HEK293 (cell line): Measurements from ENCODE around the gene ACTR6.

Experiments
- EGR2 ChIP-seq: fragments of 450-650 bp; formaldehyde crosslinking; IDR thresholded peaks from 2 replicates; pipeline ENCODE4 v1.5.1; 2016; ENCODE audit warnings: low read depth, missing biosample characterization, missing genetic modification characterization
- GFI1B ChIP-seq: fragments of 450-650 bp; formaldehyde crosslinking; IDR thresholded peaks from 2 replicates; pipeline ENCODE4 v1.5.1; 2016; ENCODE audit warnings: missing biosample characterization, missing genetic modification characterization
- GLIS1 ChIP-seq: fragments of 450-650 bp; formaldehyde crosslinking; IDR thresholded peaks from 2 replicates; pipeline ENCODE4 v1.5.1; 2016; ENCODE audit warnings: missing biosample characterization, missing genetic modification characterization
- GLIS2 ChIP-seq: fragments of 450-650 bp; formaldehyde crosslinking; IDR thresholded peaks from 2 replicates; pipeline ENCODE4 v1.5.1; 2016; ENCODE audit warnings: missing biosample characterization, missing genetic modification characterization
- HIC1 ChIP-seq: fragments of 450-650 bp; formaldehyde crosslinking; IDR thresholded peaks from 2 replicates; pipeline ENCODE4 v1.5.1; 2016; ENCODE audit warnings: missing biosample characterization, missing genetic modification characterization
- KLF17 ChIP-seq: fragments of 450-650 bp; formaldehyde crosslinking; IDR thresholded peaks from 2 replicates; pipeline ENCODE4 v1.5.1; 2016; ENCODE audit warnings: missing biosample characterization, missing genetic modification characterization
- PRDM1 ChIP-seq: fragments of 450-650 bp; formaldehyde crosslinking; IDR thresholded peaks from 2 replicates; pipeline ENCODE4; 2016; ENCODE audit warnings: missing biosample characterization, missing genetic modification characterization
- ZBTB11 ChIP-seq: fragments of 450-650 bp; formaldehyde crosslinking; conservative IDR thresholded peaks from 2 replicates; pipeline ENCODE4 v1.5.1; 2016; ENCODE audit warnings: low read depth, missing biosample characterization, missing genetic modification characterization
- ZBTB49 ChIP-seq: fragments of 450-650 bp; formaldehyde crosslinking; IDR thresholded peaks from 2 replicates; pipeline ENCODE4 v1.5.1; 2016; ENCODE audit warnings: missing biosample characterization, missing genetic modification characterization, low read depth
- ZBTB8A ChIP-seq: fragments of 450-650 bp; formaldehyde crosslinking; IDR thresholded peaks from 2 replicates; pipeline ENCODE4 v1.5.1; 2016; ENCODE audit warnings: missing biosample characterization, missing genetic modification characterization
- ZNF19 ChIP-seq: fragments of 450-650 bp; formaldehyde crosslinking; IDR thresholded peaks from 2 replicates; pipeline ENCODE4; 2016; ENCODE audit warnings: missing biosample characterization, missing genetic modification characterization, low read depth
- ZNF202 ChIP-seq: fragments of 450-650 bp; formaldehyde crosslinking; IDR thresholded peaks from 2 replicates; pipeline ENCODE4 v1.5.1; 2016; ENCODE audit warnings: missing biosample characterization, missing genetic modification characterization, borderline replicate concordance
- ZNF223 ChIP-seq: fragments of 450-650 bp; formaldehyde crosslinking; IDR thresholded peaks from 2 replicates; pipeline ENCODE4 v1.5.1; 2016; ENCODE audit warnings: missing biosample characterization, missing genetic modification characterization
- ZNF23 ChIP-seq: fragments of 450-650 bp; formaldehyde crosslinking; IDR thresholded peaks from 2 replicates; pipeline ENCODE4 v1.5.1; 2016; ENCODE audit warnings: missing biosample characterization, missing genetic modification characterization, borderline replicate concordance
- ZNF239 ChIP-seq: fragments of 450-650 bp; formaldehyde crosslinking; IDR thresholded peaks from 2 replicates; pipeline ENCODE4 v1.5.1; 2016; ENCODE audit warnings: missing biosample characterization, missing genetic modification characterization
- ZNF335 ChIP-seq: fragments of 450-650 bp; formaldehyde crosslinking; conservative IDR thresholded peaks from 2 replicates; pipeline ENCODE4 v1.5.1; 2016; ENCODE audit warnings: missing biosample characterization, missing genetic modification characterization
- ZNF341 ChIP-seq: fragments of 450-650 bp; formaldehyde crosslinking; IDR thresholded peaks from 2 replicates; pipeline ENCODE4; 2016; ENCODE audit warnings: low read depth, missing biosample characterization, missing genetic modification characterization
- ZNF354C ChIP-seq: fragments of 450-650 bp; formaldehyde crosslinking; IDR thresholded peaks from 2 replicates; pipeline ENCODE4 v1.5.1; 2016; ENCODE audit warnings: missing biosample characterization, missing genetic modification characterization, low read depth, borderline replicate concordance
- ZNF423 ChIP-seq: fragments of 450-650 bp; formaldehyde crosslinking; IDR thresholded peaks from 2 replicates; pipeline ENCODE4 v1.5.1; 2016; ENCODE audit warnings: missing biosample characterization, missing genetic modification characterization
- ZNF426 ChIP-seq: fragments of 450-650 bp; formaldehyde crosslinking; IDR thresholded peaks from 2 replicates; pipeline ENCODE4 v1.5.1; 2017; ENCODE audit warnings: missing biosample characterization, missing genetic modification characterization, mild to moderate bottlenecking, inconsistent platforms, moderate library complexity
- ZNF510 ChIP-seq: fragments of 450-650 bp; formaldehyde crosslinking; IDR thresholded peaks from 2 replicates; pipeline ENCODE4 v1.5.1; 2018; ENCODE audit warnings: mild to moderate bottlenecking, missing genetic modification characterization, missing biosample characterization; ENCODE audit not compliant: insufficient replicate concordance
- ZNF571 ChIP-seq: fragments of 450-650 bp; formaldehyde crosslinking; IDR thresholded peaks from 2 replicates; pipeline ENCODE4 v1.5.0; 2017; ENCODE audit warnings: missing biosample characterization, missing genetic modification characterization
- ZNF600 ChIP-seq: fragments of 450-650 bp; formaldehyde crosslinking; IDR thresholded peaks from 2 replicates; pipeline ENCODE4 v1.5.1; 2016; ENCODE audit warnings: missing biosample characterization, missing genetic modification characterization
- ZNF621 ChIP-seq: fragments of 450-650 bp; formaldehyde crosslinking; IDR thresholded peaks from 2 replicates; pipeline ENCODE4 v1.5.1; 2017; ENCODE audit warnings: missing biosample characterization, missing genetic modification characterization
- ZNF624 ChIP-seq: fragments of 450-650 bp; formaldehyde crosslinking; IDR thresholded peaks from 2 replicates; pipeline ENCODE4 v1.5.1; 2017; ENCODE audit warnings: missing biosample characterization, missing genetic modification characterization
- ZNF645 ChIP-seq: fragments of 450-650 bp; formaldehyde crosslinking; IDR thresholded peaks from 2 replicates; pipeline ENCODE4; 2016; ENCODE audit warnings: missing biosample characterization, missing genetic modification characterization
- ZNF658 ChIP-seq: fragments of 450-650 bp; formaldehyde crosslinking; IDR thresholded peaks from 2 replicates; pipeline ENCODE4; 2016; ENCODE audit warnings: missing biosample characterization, missing genetic modification characterization
- ZNF664 ChIP-seq: fragments of 450-650 bp; formaldehyde crosslinking; IDR thresholded peaks from 2 replicates; pipeline ENCODE4 v1.5.1; 2016; ENCODE audit warnings: missing biosample characterization, missing genetic modification characterization
- ZNF670 ChIP-seq: fragments of 450-650 bp; formaldehyde crosslinking; IDR thresholded peaks from 2 replicates; pipeline ENCODE4 v1.5.1; 2016; ENCODE audit warnings: missing biosample characterization, missing genetic modification characterization, low read depth
- ZNF776 ChIP-seq: fragments of 450-650 bp; formaldehyde crosslinking; IDR thresholded peaks from 2 replicates; pipeline ENCODE4 v1.5.0; 2017; ENCODE audit warnings: missing biosample characterization, missing genetic modification characterization, borderline replicate concordance

ACTR6 gene

GRCh38 chr12:100266835-100267602 lies 66.4 kb downstream of the ACTR6 start, which contains the start of the genes DEPDC4 and SCYL2 (continued):
- 0 out of 2 replicates have a peak, but pooled peaks have one; percentile 37 for TF ChIP-seq KLF17 (tag by site-specific recombination)
- no peak for TF ChIP-seq ZNF776 (tag by site-specific recombination)
- no peak for TF ChIP-seq ZNF571
- TF ChIP-seq ZBTB11 (tag by site-specific recombination), result peak; percentile 84
- no peak for TF ChIP-seq ZNF621 (tag by site-specific recombination)
- peak; percentile 100 for TF ChIP-seq ZNF600 (tag by site-specific recombination)
- TF ChIP-seq ZBTB49 (tag by site-specific recombination), result no peak
- TF ChIP-seq ZBTB8A (tag by site-specific recombination), result no peak; the same call in 1 of the 2 replicates
- no peak for TF ChIP-seq ZNF354C (tag by site-specific recombination)
- TF ChIP-seq ZNF239 (tag by site-specific recombination), result no peak
- no peak for TF ChIP-seq ZNF664
- TF ChIP-seq ZNF624, result no peak
- no peak for TF ChIP-seq ZNF223 (tag by site-specific recombination)
- no peak for TF ChIP-seq ZNF510 (tag by site-specific recombination)
- TF ChIP-seq ZNF23 (tag by site-specific recombination), result no peak
- TF ChIP-seq GFI1B, result no peak
- TF ChIP-seq ZNF335 (tag by site-specific recombination), result peak; percentile 42
- no peak for TF ChIP-seq PRDM1 (tag by site-specific recombination)
- no peak for TF ChIP-seq ZNF645 (tag by site-specific recombination)
- TF ChIP-seq HIC1 (tag by site-specific recombination), result no peak
- no peak for TF ChIP-seq ZNF202 (tag by site-specific recombination)
- TF ChIP-seq GLIS2, result peak; percentile 82
- no peak for TF ChIP-seq ZNF426 (tag by site-specific recombination)
- TF ChIP-seq ZNF341 (tag by site-specific recombination), result peak; percentile 98
- TF ChIP-seq GLIS1, result peak; percentile 61; the same call in 1 of the 2 replicates
- no peak for TF ChIP-seq ZNF423 (tag by site-specific recombination)
- peak; percentile 80 for TF ChIP-seq EGR2 (tag by site-specific recombination)
- no peak for TF ChIP-seq ZNF670 (tag by site-specific recombination)
- no peak for TF ChIP-seq ZNF658 (tag by site-specific recombination)
- no peak for TF ChIP-seq ZNF19 (tag by site-specific recombination)
